HTR-8/SVneo (cell line): Measurements from ENCODE around the gene SLC25A29.
"Not testable (repeated sequence)": the region's sequence is repeated elsewhere in the genome, so short reads cannot be mapped to it uniquely, and the experiment has no call there.

ENCODE experiments used
- DNase-seq: peaks from one replicate; pipeline ENCODE4 v3.0.0; 2011; ENCODE audit warnings: low spot score, mixed read lengths; ENCODE audit not compliant: insufficient read length
- FAIRE-seq: peaks from 2 replicates; lab custom pipeline; 2011; peaks lifted over from hg19 to GRCh38; lab: Jason Lieb, UNC

SLC25A29 gene

DNA sequence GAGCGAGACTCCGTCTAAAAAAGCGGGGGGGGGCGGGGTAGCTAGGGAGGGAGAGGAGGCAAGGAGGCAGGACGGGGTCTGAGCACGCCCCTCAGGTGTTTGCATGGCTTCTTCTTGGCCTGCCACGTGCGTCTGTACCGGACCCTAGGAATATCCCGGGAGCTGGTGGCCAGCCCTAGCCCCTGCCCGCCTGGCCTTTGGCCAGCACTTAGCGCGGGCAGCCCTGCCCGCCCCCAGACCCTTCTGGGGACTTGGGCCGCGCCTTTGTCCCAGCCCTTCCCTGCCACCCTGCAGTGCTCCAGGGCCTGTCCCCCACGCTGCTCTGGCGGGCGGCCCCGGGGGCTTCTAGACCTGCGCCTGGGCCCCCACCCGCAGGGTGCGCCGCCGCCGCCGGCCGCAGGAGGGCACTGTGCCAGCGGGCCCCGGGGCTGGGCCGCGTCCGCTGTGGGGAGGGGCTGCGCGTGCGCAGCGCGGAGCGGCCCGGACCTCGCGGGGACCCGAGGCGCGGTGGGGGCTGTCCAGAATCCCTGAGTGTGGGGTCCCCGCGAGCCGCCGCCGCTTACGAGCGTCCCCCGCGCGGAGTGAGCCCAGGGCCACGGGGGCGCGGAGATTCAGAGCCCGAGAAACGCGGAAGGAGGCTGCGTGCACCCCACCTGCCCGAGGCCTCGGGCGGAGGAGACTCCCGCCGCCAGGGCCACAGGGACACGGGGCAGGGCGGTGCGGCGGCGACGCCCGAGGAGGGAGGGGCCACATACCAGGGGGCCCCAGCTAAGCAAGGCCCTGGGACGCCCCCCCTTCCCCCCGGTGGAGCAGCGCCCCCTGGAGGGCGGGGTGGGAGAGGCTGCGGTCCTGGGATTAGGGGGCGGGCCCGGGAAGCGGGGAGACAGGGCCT is 21.0 kb downstream of the SLC25A29 start:
- DNase-seq (peak; percentile 93), FAIRE-seq (peak; percentile 65)

DNA sequence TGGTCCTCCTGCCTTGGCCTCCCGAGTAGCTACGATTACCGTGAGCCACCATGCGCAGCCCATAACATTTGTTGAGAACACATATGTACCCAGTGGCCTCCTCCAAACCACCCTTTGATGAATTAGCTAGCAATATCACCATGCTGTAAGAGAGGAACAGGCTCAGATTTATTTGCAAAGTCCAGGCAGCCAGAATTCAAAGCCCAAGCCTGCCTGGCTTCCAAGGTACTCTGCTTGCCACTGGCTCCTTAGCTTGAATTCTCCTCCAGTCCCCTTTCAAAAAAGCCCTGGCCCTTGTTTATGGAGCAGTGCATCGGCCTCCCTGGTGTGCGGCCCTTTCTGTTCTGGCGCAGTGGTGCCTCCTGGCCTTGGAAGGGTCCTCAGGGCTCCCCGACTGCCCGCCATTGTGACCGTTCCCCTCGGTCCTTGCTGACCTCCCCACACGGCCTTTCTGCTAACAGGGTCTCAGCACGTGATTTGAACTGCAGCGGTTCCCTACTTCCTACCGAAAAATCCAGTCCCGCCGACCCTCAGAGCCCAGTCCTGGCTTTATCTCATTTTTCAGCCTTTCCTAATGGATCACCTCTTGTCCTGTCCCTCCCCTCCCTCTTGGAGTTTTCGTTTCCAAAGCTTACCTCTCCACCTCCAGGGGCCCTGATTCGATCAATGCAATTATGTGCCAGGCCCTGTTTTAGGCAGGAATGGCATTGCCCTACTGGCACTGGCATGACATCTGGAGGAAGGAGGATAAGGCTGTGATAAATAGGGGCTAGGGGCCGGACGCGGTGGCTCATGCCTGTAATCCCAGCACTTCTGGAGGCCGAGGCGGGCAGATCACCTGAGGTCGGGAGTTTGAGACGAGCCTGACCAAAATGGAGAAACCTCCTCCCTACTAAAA is 22.0 kb downstream of the SLC25A29 start:
- DNase-seq (no peak), FAIRE-seq (no peak)

DNA sequence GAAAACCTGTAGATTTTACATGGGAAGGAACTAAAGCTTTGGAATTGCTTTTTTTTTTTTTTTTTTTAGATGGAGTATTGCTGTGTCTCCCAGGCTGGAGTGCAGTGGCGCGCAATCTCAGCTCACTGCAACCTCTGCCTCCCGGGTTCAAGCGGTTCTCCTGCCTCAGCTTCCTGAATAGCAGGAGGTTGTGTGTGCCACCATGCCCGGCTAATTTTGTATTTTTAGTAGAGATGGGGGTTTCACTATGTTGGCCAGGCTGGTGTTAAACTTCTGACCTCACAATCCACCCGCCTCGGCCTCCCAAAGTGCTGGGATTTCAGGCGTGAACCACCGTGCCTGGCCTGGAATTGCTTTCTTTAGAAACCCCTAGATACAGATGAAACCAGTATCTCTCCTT is 22.8 kb downstream of the SLC25A29 start:
- FAIRE-seq, DNase-seq: not testable (repeated sequence)

DNA sequence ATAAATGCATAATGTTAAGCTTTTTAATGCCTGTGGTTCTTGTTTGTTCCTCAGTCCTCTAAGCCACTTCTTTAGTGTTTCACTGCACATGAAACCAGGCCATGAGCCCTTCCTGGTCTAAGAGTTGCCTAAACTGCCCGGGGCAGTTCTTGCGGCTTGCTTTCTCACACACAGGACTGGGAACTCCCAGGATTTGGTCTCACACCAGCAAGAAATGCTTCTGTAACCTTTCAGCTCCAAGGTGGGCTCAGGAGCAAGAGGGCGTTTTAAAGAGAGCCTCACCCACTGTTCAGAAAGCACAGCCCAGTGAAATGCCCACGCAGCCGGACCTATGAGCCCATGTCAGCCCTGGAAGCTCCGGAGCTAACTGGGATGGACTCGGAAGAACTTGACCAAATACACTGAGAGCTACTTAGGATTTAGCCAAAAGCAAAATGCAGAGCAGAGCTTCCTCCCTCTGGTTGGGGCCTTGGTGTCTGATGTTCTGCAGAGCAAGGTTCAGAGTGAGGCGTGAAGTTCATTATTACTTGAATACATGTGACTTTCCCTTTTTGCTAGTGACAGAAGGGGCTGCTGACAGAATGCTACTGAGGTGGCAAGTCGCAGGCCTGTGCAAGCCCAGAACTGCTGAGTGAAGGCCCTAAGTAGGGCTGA is 23.4 kb downstream of the SLC25A29 start:
- FAIRE-seq (no peak), DNase-seq (no peak)

DNA sequence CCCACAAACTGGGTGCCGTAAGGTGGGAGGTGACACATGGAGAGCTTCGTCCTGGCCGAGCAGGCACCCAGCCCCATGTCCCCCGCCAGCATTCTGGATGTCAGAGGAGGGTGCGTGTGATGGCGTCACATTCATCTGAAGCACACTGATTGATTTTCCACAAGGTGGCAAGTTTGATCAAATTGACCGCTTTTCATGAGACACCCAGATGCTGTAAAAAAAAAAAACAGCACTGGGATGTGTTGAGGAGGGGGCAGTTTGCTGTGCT is 24.2 kb downstream of the SLC25A29 start:
- no peak for FAIRE-seq
- DNase-seq, result no peak

DNA sequence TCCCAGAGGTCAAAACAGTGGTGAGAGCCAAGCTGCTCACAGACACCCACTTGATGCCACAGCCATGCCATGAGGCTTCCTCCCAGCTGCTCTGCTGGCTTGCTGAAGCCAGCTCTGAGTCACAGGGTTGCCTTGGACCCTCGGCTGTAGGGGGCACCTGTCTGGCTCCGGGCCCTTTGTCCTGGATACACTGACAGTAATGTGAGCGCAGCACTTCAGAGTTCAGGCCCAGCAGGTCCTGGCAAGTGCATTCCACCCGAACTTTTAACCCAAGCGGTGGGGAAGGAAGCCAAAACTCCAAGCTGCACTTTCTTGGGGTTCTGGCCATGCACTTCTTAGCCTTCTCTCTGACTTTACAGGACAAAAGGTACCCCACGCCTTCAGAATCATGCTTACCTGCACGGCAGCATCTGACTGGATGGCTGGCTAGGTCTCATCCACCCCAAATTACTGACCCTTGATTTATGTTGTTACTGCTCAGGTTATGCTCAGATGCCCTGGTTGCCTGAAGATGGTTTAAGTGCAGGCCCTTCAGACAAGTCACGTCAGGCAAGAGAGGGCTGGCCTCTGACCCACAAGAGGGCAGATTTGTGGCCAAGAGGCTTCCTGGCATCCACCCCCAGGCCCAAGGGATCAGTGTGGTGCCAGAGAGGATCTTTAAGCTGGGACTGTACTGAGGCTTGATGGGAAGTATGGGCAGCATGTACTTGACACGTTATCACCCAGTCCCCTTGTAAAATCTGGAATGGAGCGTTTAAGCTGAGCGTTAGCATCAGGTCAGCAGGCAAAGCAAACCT is 24.8 kb downstream of the SLC25A29 start:
- FAIRE-seq (no peak), DNase-seq (no peak)

DNA sequence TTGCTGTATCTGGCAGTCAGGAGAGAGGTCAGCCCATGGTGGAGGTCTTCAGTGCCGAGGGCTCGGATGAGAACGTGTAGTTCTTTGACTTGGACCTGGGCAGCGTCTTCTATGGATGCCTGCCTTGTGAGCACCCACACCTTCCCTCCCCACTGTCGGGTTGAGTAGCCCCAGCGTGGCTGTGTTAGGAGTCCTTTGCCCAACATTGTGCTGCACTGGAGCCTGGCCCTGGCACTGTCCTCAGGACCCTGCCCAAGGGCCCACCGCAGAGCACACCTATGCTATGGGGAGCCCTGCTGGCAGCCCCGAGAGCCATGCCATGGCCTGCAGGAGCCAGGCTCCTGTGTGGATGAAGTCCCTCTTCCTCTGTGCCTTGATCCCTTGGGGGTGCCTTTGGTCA is 26.7 kb downstream of the SLC25A29 start:
- DNase-seq (no peak), FAIRE-seq (no peak)

DNA sequence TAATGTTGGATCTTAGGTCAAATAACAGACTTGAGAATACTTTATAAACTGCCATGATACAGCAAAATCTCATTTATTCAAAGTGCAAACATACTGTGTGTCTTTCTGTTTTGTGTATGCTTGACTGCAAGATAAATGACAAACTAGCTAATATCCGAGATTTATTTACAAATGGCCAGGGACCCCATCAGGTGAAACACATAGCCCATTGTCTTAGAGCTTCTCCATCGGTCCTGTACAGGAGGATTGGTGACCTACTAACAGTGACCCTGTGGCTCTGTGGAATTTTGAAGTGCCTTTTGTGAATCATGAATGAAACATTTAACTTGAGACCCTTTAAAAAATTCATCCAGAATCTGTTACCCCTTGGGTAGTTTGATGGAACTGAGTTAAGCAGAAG is 27.1 kb downstream of the SLC25A29 start:
- no peak for DNase-seq
- no peak for FAIRE-seq

DNA sequence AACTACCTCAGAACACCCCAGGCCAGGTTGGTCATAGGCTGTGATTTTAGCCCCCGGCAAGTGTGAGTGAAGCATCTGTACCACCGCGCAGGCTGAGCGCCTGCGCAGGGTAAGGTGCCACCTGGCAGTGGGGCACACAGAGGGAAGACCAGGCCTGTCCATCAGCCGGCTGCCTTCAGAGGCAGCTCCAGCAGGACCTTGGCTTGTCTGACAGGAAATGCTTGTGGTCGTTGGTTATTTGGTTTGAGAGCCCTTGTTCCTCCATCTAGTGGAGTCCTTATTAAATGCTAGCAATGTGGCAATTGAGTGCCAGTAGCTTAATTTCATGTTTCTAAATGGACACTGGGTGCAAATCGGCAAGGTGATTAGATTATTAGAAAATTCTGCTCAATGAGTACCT is 27.5 kb downstream of the SLC25A29 start:
- peak; percentile 71 for DNase-seq
- no peak for FAIRE-seq

DNA sequence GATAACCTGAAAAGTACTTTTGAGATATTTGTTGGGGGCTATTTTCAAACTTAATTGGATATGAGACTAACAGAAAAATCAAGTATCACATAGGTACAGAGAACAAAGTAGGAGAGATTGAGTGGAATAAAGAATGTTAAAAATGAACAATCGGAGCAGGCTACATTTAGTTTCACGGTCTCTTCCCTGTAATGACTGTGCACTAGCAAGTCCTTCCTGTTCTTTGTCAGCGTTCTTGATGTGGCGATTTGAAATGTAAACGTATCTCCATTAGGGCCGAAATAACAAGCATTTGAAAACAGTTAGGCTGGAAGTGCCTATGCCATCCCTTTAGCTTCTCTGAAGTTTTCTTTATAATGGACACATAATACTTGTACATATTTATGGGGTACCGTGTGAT is 31.0 kb downstream of the SLC25A29 start:
- DNase-seq (no peak), FAIRE-seq (no peak)

DNA sequence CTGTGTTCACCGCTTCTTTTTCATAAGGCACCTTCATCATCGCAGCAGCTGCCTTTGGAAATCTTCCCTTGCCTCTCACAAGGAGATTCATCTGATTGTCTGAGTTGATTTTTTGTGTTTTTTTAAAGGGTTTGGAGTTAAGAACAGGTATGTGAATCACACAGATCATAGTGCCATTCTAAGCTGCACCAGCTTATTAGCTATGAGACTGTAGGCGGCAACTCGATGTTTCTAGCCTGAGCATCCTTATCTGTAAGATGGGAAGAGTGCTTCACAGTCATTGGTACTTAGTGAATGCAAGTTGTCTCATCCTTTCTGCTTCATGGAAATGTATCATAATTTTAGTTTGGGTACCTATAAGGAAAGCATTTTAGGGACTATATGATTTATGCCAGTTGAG is 32.0 kb downstream of the SLC25A29 start:
- DNase-seq, result no peak
- no peak for FAIRE-seq

DNA sequence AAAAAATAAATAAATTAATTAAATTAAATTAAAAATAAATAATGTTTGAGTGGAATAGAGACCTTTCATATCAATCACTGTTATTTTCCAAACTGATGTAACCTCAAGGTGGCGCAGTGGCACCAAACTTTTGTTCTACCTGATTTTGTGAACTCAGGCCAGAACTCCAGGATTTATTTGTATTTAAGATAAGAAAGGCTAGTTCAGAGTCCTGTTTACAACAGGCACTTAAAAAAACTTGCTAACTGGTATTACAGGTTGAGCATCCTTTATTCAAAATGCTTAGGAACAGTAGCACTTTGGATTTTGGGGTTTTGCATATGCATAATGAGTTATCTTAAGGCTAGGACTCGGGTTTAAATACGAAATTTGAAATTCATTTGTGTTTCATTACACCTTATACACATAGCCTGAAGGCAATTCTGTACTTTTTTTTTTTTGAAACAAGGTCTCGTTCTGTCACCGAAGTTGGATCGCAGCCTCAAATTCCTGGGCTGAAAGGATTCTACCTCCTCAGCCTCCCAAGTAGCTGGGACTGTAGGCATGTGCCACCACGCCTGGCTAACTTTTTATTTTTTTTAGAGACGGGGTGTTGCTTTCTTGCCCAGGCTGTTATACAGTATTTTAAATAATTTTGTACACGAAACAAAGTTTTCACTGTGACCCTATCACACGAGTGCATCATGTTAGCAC is 34.9 kb downstream of the SLC25A29 start:
- FAIRE-seq, result no peak
- no peak for DNase-seq

DNA sequence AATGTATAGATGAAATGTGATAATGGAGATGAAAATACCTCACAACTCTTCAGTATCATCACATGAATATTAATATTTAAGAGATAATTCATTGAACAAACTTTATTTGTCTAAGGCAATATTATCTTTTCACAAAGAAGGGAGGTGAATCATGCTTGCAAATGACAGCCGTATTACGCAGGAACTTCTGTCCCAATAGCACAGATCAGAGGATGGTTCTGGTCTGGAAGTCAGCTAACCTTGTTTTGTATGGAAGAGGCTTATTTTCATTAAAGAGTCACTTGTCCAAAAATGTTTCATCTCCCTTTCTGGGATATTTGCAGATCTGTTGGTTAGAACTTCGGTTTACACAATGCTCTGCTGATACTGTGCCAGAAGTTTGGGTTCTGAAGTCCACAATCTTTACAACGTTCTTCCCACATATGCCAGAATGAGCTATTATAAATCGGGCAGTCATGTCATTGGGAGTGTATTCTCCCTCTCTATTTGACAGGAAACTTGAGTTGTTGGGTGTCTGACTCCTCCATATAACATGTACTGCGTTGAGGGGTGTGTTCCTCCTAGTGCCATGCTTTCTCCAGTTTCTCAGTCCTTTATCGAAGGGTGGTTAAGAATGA is 37.5 kb downstream of the SLC25A29 start:
- DNase-seq (no peak), FAIRE-seq (no peak)

DNA sequence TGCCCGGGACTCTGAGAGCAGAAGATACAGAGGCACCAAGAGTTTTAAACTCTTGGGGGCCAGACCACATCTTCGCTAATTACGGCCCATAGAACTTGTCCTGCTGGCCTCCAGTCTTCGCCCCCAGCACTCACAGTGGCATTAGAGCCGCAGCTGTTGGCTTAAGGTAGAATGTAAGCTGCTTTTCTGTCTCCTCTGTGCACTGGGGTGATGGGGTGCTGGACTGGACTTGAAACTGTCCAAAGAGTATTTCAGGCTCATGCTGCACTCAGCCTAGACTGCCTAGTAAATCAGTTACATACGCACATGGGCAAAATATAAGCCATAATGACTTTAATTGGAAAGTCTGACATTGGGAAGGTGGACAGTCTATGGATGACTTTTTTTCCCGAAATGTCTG is 38.3 kb downstream of the SLC25A29 start:
- no peak for DNase-seq
- FAIRE-seq, result no peak

DNA sequence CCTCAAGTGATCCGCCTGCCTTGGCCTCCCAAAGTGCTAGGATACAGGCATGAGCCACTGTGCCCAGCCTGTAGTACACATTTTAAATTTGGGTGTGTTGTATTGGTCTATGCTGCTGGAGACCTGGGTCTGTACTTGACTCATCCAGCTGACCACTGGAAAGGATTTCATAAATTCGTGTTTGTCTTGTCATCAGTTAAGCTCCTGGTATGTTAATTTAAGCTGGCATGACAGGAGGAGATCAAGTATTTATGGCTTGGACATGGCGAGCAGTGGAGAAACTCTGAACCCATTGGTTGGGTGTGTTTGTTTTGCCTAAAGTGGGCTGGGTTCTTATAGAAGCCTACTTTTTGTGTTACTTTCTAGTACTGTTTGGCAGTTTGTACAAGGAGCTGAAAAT is 43.1 kb downstream of the SLC25A29 start:
- DNase-seq (no peak), FAIRE-seq (no peak)

DNA sequence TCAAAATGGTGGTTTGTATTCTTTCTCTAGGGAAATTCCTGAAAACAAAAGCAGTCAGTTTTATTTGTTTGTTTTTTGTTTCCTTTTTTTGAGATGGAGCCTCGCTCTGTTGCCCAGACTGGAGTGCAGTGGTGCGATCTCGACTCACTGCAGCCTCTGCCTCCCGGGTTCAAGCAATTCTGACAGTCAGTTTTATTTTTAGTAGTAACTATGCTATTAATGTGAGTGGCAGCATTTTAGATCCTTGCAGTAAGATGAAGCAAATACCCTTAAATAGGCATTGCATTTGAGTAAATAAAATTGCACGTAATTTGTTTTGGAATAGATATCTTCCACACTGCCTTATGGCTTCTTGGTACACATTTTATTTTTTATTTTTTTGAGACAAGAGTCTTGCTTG is 43.7 kb downstream of the SLC25A29 start:
- no peak for DNase-seq
- FAIRE-seq, result no peak

DNA sequence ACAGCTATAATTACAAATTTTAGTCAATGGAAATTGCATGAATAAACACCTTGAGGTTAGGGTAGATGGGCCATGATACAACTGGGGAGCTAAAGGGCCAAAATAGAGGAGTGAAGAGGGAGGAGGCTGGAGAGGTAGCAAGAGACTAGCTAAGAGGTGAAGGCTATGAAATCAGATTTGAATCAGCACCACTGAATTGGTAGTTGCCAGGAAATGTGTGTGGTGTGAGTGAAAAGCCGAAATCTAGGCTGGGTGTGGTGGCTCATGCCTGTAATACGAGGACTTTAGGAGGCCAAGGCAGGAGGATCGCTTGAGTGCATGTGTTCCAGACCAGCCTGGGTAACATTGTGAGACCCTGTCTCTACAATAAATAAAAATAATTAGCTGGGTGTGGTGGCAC is 44.6 kb downstream of the SLC25A29 start:
- no peak for FAIRE-seq
- no peak for DNase-seq

DNA sequence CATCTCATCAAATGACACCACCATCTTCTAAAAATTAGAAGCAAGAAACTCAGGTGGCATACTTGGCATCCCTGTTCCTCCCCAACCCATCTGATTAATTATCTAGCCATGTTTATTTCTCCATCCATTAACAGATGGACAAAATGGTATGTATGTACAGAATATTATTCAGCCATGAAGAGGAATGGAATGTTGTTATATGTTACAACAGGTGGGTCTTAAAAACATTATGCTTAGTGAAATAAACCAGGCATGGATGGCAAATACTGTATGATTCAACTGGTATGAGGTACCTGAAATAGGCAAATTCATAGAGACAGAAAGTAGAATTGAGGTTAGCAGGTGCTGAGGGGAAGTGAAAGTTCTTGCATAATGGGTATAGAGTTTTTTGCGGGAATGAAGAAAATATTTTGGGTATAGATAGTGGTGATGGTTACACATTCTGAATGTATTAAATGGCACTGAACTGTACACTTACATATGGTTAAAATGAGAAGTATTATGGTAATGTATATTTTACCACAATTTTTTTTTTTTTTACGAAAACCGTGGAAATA is 49.8 kb downstream of the SLC25A29 start:
- no peak for DNase-seq
- FAIRE-seq, result no peak

DNA sequence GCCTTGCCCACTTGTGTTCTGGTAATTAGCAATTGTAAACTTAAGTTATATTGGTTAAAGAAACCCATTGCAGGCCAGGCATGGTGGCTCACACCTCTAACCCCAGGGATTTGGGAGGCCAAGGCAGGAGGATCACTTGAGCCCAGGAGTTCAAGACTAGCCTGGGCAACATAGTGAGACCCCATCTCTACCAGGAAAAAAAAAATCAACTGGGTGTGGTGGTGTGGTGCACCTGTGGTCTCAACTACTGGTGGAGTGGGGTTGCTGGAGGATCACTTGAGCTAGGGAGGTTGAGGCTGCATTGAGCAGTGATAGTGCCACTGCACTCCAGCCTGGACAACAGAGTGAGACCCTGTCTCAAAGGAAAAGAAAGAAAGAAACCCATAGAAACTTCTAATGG is 53.6 kb downstream of the SLC25A29 start:
- no peak for FAIRE-seq
- DNase-seq, result no peak
